Measurements from ENCODE around the gene CLCN6.
A peak's percentile ranks its signal among the peaks of the same experiment; 100 is the strongest.

Gene CLCN6

GRCh38 chr1:11795238-11795890 is 10.6 kb upstream of the CLCN6 start:
- TF ChIP-seq, protein P1, sequence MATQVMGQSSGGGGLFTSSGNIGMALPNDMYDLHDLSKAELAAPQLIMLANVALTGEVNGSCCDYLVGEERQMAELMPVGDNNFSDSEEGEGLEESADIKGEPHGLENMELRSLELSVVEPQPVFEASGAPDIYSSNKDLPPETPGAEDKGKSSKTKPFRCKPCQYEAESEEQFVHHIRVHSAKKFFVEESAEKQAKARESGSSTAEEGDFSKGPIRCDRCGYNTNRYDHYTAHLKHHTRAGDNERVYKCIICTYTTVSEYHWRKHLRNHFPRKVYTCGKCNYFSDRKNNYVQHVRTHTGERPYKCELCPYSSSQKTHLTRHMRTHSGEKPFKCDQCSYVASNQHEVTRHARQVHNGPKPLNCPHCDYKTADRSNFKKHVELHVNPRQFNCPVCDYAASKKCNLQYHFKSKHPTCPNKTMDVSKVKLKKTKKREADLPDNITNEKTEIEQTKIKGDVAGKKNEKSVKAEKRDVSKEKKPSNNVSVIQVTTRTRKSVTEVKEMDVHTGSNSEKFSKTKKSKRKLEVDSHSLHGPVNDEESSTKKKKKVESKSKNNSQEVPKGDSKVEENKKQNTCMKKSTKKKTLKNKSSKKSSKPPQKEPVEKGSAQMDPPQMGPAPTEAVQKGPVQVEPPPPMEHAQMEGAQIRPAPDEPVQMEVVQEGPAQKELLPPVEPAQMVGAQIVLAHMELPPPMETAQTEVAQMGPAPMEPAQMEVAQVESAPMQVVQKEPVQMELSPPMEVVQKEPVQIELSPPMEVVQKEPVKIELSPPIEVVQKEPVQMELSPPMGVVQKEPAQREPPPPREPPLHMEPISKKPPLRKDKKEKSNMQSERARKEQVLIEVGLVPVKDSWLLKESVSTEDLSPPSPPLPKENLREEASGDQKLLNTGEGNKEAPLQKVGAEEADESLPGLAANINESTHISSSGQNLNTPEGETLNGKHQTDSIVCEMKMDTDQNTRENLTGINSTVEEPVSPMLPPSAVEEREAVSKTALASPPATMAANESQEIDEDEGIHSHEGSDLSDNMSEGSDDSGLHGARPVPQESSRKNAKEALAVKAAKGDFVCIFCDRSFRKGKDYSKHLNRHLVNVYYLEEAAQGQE (IDR thresholded peaks at IDR 0.05; ENCODE audit: low read depth), result no peak
- TF ChIP-seq EP300 (IDR thresholded peaks at IDR 0.05; ENCODE audit: borderline replicate concordance), result no peak
- no peak for TF ChIP-seq TEAD4 (IDR thresholded peaks at IDR 0.05)
- no peak for TF ChIP-seq TAF1 (IDR thresholded peaks at IDR 0.05; ENCODE audit: low read depth)
- no peak for TF ChIP-seq RAD21 (IDR thresholded peaks at IDR 0.05; ENCODE audit: low read depth)
- no peak for TF ChIP-seq NFIC (IDR thresholded peaks at IDR 0.05)
- TF ChIP-seq EGR1 (IDR thresholded peaks at IDR 0.05), result no peak
- TF ChIP-seq, protein P2, sequence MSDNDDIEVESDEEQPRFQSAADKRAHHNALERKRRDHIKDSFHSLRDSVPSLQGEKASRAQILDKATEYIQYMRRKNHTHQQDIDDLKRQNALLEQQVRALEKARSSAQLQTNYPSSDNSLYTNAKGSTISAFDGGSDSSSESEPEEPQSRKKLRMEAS (IDR thresholded peaks at IDR 0.05), result no peak
- TF ChIP-seq TCF12 (IDR thresholded peaks at IDR 0.05; ENCODE audit: low read depth), result no peak
- TF ChIP-seq, protein P3, sequence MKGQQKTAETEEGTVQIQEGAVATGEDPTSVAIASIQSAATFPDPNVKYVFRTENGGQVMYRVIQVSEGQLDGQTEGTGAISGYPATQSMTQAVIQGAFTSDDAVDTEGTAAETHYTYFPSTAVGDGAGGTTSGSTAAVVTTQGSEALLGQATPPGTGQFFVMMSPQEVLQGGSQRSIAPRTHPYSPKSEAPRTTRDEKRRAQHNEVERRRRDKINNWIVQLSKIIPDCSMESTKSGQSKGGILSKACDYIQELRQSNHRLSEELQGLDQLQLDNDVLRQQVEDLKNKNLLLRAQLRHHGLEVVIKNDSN (IDR thresholded peaks at IDR 0.05), result no peak
- no peak for TF ChIP-seq CEBPB (IDR thresholded peaks at IDR 0.05)
- TF ChIP-seq ZBTB7A (IDR thresholded peaks at IDR 0.05; ENCODE audit: low read depth), result no peak
- TF ChIP-seq YY1 (IDR thresholded peaks at IDR 0.05; ENCODE audit: low read depth), result no peak
- no peak for TF ChIP-seq FOXM1 (IDR thresholded peaks at IDR 0.05; ENCODE audit: borderline replicate concordance, low read depth)
- no peak for TF ChIP-seq CREB1 (IDR thresholded peaks at IDR 0.05; ENCODE audit: low read depth)

DNA sequence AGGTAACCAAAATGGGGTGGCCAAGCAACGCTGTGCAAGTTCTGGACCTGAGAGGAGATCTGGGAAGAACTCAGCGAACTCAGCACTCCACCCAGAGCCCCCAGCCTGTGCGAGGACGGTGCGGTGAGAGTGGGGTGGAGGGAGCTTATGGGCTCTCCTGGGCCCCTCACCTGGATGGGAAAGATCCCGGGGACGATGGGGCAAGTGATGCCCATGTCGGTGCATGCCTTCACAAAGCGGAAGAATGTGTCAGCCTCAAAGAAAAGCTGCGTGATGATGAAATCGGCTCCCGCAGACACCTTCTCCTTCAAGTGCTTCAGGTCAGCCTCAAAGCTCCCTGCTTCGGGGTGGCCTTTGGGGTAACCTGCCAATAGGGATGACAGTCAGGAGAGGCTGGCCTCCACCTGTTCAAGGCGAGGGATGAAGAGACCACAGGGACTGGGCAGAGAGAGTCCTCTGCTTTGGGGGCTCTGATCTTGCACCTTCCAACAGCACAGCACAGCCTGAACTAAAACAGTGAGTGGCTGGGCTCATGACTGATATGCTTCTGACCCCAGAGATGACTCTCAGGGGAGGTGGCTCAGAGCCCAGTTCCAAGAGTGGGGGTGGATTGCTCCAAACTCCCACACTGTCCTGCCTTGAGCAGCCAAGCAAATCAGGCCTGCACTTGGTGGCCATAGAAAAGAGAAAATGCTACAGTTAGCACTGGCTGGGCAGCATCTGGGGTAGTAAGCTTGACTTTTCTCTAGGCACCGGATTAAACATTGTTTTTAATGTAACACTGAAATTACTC is 9.8 kb upstream of the CLCN6 start:
- TF ChIP-seq YY1 (IDR thresholded peaks at IDR 0.05; ENCODE audit: low read depth) (no peak), EGR1 (IDR thresholded peaks at IDR 0.05) (peak; percentile 67)

- no peak for TF ChIP-seq YY1 (IDR thresholded peaks at IDR 0.05; ENCODE audit: low read depth)
- no peak for TF ChIP-seq TAF1 (IDR thresholded peaks at IDR 0.05; ENCODE audit: low read depth)
- TF ChIP-seq TEAD4 (IDR thresholded peaks at IDR 0.05), result no peak
- no peak for TF ChIP-seq CEBPB (IDR thresholded peaks at IDR 0.05)
Observed at GRCh38 chr1:11797525-11798216, 8.3 kb upstream of the CLCN6 start.

DNA sequence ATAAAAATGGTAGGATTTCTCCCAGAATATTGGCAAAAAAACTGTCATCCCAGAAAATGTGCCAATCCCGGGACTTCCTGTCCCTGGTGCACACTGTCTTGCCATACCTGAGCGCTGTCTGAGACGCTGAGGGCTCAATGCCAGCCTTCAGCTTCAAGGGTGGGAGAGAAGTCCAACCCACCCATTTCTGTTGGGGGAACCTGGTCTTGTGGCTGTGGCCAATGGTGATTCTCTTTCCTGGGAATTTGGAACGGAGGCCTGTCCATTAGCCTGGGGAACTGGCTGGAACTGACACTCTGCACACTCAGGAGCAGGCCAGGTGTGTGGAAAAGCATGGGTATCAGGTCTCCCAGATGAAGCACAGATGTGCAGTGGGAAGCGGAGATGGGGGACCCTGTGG is 6.9 kb upstream of the CLCN6 start:
- no peak for TF ChIP-seq TCF12 (IDR thresholded peaks at IDR 0.05; ENCODE audit: low read depth)
- TF ChIP-seq, protein P3 (IDR thresholded peaks at IDR 0.05), result no peak
- TF ChIP-seq NFIC (IDR thresholded peaks at IDR 0.05), result no peak
- TF ChIP-seq, protein P1 (IDR thresholded peaks at IDR 0.05; ENCODE audit: low read depth), result no peak
- no peak for TF ChIP-seq EGR1 (IDR thresholded peaks at IDR 0.05)
- no peak for TF ChIP-seq FOXM1 (IDR thresholded peaks at IDR 0.05; ENCODE audit: borderline replicate concordance, low read depth)
- TF ChIP-seq CEBPB (IDR thresholded peaks at IDR 0.05), result no peak
- TF ChIP-seq CREB1 (IDR thresholded peaks at IDR 0.05; ENCODE audit: low read depth), result no peak
- TF ChIP-seq YY1 (IDR thresholded peaks at IDR 0.05; ENCODE audit: low read depth), result no peak

GRCh38 chr1:11799896-11800295 is 6.1 kb upstream of the CLCN6 start:
- TF ChIP-seq FOXM1 (IDR thresholded peaks at IDR 0.05; ENCODE audit: borderline replicate concordance, low read depth), result no peak

- no peak for TF ChIP-seq TAF1 (IDR thresholded peaks at IDR 0.05; ENCODE audit: low read depth)
- no peak for TF ChIP-seq EGR1 (IDR thresholded peaks at IDR 0.05)
- TF ChIP-seq TCF12 (IDR thresholded peaks at IDR 0.05; ENCODE audit: low read depth), result no peak
- TF ChIP-seq EP300 (IDR thresholded peaks at IDR 0.05; ENCODE audit: borderline replicate concordance), result no peak
- TF ChIP-seq, protein P2 (IDR thresholded peaks at IDR 0.05), result no peak
- TF ChIP-seq, protein P1 (IDR thresholded peaks at IDR 0.05; ENCODE audit: low read depth), result no peak
- no peak for TF ChIP-seq CEBPB (IDR thresholded peaks at IDR 0.05)
- TF ChIP-seq NFIC (IDR thresholded peaks at IDR 0.05), result no peak
- TF ChIP-seq CREB1 (IDR thresholded peaks at IDR 0.05; ENCODE audit: low read depth), result no peak
- TF ChIP-seq FOXM1 (IDR thresholded peaks at IDR 0.05; ENCODE audit: borderline replicate concordance, low read depth), result no peak
- TF ChIP-seq TEAD4 (IDR thresholded peaks at IDR 0.05), result no peak
- no peak for TF ChIP-seq RAD21 (IDR thresholded peaks at IDR 0.05; ENCODE audit: low read depth)
Observed at GRCh38 chr1:11800391-11800755, 5.6 kb upstream of the CLCN6 start.

Data from Ishikawa (cell line).